HG02885 (cell line): ENCODE data around the gene CACNA1C.

Experiments
- ATAC-seq: cut with Tn5 transposase; IDR thresholded peaks from one replicate; pipeline ENCODE4 v1.9.1; 2021; ENCODE audit warnings: mild to moderate bottlenecking; ENCODE audit not compliant: unreplicated experiment, poor library complexity

Gene CACNA1C

GRCh38 chr12:2550561-2551411 is 498.0 kb downstream of the CACNA1C start:
- ATAC-seq: no peak

GRCh38 chr12:2551412-2551900 is 498.7 kb downstream of the CACNA1C start:
- no peak for ATAC-seq

- no peak for ATAC-seq
Measured at GRCh38 chr12:2552000-2552756, 499.4 kb downstream of the CACNA1C start.

- no peak for ATAC-seq
Measured at GRCh38 chr12:2553388-2554126, 500.8 kb downstream of the CACNA1C start.

DNA sequence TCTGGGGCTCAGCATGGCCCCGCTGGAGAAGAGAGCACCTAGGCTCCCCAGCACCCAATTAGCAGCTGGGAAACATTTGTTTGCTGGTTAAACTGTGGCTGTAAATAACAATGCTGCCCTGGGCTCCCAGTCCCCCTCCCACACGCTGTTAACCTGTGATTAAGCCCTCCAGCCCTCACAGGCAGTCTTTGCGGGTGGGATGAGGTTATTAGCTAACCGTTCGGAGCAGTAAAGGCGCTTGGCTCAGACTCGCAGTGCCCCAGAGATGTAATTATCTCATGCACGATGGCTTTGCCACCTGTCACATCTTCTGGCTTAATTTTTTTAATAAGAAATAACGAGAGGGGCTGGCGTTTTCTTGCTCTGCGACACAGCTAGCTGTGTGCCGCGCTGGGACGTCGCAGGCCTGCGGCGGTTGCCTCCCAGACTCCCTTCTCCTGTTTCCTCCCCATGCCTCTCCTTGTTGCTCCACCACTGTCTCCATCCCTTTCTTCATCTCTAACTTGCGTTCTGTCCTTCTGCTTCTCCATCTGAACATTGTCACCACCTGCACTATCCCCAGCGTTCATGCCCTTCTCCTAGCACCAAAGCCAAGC is 502.8 kb downstream of the CACNA1C start:
- ATAC-seq: no peak

- ATAC-seq: no peak
Measured at GRCh38 chr12:2557597-2557996, 504.8 kb downstream of the CACNA1C start.

- ATAC-seq: no peak
Measured at GRCh38 chr12:2559931-2560330, 507.1 kb downstream of the CACNA1C start.

DNA sequence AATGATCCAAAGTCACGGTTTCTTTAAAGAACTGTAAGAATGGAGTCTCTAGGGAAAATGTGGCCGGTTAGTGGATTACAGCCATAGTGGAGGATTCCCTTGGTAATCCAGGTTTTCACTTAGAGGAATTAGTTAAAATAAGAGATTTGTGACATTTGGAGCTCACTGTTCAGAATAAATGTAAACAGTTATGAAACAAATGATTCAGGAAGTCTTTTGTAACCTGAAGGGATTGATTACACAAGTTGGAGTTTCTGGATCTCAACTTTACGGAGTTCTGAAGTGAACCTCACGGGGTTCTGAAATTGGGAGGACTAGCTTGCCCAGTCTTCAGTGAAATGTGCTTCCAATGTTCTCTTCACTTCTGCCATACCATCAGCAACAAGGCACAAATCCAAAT is 507.6 kb downstream of the CACNA1C start:
- ATAC-seq: no peak

DNA sequence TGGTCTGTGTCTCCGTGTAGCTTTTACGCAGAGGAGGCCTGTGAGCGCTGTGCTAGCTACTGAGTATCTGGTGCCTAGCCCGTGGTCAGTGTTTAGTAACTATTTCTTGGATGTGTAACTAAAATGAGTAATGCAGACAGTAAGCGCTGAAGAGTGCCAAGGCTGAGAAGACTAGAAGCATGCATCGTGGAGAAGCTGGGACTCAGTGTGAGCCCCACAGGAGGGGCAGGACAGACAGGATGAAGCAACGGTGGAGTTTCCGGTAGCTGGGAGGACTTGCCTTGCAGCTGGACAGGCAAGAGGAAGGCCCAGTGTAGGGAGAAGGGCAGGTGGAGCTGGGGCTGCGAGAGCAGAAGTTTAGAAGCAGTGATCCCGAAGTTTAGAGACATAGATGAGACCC is 508.6 kb downstream of the CACNA1C start:
- no peak for ATAC-seq

DNA sequence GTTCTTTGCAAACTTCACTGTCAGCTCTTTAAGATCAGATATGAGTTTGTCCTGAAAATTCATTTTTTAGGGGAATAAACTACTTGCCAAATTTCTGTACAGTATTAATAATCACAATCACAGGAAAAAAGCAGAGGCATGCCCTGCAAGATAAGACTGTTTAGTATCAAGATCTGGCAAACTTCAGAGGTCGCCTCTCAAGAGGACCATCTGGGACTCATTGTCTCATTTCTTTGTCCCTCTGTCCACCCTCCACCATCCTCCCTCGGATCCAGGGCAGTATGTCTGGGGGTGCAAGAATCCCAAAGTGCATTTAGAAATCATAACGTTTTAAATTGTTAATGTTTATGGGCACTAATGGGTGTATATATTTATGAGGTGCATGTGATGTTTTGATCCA is 509.6 kb downstream of the CACNA1C start:
- no peak for ATAC-seq

DNA sequence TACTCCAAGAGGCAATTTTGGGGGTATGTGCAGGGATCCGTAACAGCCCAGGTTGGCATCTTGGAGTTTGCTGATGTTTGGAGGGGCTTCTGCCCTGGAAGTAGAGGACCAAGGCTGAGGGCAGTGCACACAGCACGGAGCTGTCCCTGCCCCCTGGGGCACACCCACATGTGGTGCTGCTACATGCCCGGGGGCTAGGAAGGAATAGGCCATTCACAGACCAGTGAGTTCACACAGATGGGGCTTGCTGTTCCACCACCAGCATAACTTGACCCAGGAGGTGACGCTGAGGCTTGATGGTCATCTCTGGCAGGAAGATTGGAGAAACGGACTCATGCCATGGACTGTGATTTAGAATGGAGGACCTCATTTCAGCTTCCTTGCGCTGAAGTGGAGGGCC is 510.9 kb downstream of the CACNA1C start:
- no peak for ATAC-seq

- ATAC-seq: no peak
Measured at GRCh38 chr12:2566161-2566560, 513.4 kb downstream of the CACNA1C start.

GRCh38 chr12:2567711-2568110 is 514.9 kb downstream of the CACNA1C start:
- no peak for ATAC-seq

DNA sequence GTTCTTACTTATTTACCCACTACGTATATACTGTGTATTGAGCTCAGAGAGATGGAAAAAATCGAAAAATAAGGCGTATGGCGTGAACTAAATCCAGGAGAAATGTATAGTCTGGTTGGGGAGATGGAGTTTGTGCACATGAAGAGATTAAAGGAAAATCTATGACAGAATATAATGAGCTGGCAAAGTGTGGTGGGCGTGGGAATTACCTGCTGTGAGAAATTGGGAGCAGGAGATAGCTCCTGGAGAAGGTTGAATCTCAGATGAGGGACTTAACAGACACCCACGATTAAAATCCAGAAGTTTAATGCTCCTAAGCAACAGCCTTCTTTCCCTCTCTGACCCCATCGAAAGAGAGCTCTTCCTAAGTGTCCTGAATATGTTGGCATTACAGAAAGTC is 517.8 kb downstream of the CACNA1C start:
- no peak for ATAC-seq

GRCh38 chr12:2574355-2574935 is 521.7 kb downstream of the CACNA1C start:
- no peak for ATAC-seq

DNA sequence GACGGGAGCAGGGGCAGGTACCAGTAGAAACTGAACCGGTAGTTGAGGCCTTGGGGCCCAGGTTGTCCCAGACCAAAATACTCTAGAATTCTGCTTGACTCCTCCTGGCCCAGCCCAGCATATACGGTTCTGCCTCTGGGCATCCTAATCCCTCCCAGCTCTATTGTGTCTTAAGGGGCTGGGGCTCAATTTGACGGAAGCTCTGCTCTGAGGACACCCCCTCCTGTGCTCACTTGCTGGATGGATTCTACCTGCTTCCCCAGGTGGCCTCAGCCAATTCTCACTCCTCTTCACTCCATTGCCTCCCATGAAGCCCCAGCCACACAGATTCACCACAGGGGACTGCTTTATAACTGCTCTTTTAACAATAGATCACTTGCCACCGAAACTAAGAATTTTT is 522.5 kb downstream of the CACNA1C start:
- no peak for ATAC-seq

DNA sequence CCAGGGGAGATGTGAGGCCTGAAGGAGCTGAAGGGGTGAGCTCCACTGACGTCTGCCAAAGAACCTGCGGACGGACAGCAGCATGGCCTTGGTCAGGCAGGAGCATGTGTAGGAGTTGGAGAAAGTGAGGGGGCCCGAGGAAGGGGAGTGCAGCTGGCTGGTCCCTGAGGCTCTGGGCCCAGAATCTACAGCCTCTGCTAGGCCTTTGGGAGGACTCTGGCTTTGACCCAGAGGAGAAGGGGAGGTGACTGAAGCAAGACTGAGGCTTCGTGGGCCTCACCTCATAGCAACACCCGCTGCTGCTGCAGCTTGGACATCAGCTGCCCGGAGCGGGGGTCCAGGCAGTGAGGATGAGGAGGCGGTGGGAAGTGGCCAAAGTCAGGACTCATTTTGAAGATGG is 525.4 kb downstream of the CACNA1C start:
- no peak for ATAC-seq

DNA sequence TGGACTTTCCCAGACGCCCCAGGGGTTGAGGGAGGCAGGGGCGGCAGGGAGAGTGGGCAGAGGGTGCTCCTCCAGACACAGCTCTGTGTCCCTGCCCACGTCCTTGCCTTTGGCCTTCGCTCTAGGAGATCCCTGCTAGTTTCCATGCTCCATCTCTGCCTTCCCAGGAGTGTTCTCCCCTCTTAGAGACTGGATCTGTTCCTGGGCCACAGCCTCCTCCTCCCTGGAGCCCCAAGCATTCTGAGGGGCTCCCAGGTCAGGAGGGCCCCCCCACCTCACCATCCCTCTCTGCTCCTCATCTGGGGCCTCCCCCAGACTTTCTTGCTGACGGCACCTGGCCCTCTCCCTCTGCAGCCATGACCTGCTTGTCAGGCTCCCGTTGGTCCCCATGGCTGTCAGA is 526.0 kb downstream of the CACNA1C start:
- no peak for ATAC-seq

DNA sequence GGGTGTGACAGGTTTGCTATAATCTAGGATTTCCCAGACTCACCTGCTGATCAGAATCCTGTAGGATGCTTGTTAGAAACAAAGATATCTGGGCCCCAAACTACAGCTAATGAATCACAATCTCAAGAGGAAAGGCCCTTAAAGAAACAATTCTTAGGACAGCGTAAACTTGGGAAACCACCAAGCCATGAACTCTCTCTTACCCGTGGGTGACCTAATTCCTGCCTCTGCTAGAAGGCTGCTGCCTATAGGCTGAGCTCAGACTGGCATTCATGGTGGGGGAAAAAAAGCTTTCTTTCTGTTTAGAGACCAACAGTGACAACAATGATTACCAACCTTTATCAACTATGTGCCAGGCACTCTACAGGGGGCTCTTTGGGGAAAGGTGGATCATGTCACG is 528.0 kb downstream of the CACNA1C start:
- ATAC-seq: no peak
